NCI-H510A (cell line): Measurements from ENCODE around the gene PPP1R15B.

Experiments used
- DNase-seq: peaks from one replicate; lab custom pipeline; 2025; lab: John Stamatoyannopoulos, UW

Gene PPP1R15B

DNA sequence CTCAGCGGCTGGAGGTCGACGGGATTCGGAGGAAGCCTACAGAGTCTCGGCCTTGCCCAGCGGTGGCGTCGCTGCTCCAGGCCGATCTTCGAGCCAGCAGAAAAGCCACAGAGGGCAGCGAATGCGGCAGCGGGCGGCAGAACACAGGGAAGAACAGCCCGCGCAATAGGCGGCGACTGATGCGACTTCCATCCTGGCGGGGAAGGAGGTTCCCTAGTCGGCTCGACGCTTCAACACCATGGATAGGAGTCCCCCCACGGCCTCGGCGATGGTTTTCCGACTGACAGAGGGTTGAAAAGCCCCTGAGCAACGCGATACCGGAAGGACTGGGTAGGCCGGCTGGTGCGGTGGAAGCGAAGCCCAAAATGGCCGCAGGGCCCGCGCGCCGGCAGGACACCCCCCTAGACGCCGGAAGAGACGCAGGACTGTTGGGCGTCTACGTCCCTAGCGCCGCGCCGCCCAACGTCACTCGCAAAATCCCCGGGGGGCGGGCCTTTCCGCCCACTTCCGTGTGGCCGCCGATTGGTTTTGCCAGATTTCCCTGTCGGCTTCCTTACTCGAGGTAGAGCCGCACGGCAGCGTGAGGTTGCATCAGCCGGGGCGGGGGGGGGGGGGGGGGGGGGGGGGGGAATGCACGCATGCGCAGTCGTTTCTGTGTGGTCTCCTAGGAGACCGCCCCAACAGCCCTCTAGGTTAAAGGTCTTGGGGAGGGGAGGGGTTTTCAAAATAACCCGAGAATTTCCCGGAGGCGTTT lies at the start of gene PPP1R15B:
PPP1R15B (minus strand) TSS at position 367 of the 754 bp plus-strand sequence. CDS start 406 bp downstream, outside the sequence.
- peak; percentile 97 for DNase-seq

DNA sequence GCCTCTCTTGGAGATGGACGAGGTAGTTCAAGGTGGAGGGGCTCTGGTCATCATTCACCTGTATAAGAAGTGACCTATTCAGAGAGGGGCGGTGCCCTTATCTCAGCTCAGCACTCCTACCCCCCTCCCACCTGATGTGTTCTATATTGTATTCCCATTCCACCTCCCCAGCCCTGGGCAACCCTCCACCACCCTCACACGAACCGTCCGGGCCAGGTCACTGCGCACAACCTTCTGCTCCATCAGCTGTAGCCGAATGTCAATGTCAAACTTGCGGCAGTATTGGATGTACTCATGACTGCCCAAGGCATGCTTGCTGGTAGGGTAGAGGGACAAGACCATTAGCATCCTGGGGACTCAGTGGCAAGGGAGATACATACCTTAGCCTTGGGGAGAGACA lies 48.7 kb upstream of the PPP1R15B start:
- no peak for DNase-seq

DNA sequence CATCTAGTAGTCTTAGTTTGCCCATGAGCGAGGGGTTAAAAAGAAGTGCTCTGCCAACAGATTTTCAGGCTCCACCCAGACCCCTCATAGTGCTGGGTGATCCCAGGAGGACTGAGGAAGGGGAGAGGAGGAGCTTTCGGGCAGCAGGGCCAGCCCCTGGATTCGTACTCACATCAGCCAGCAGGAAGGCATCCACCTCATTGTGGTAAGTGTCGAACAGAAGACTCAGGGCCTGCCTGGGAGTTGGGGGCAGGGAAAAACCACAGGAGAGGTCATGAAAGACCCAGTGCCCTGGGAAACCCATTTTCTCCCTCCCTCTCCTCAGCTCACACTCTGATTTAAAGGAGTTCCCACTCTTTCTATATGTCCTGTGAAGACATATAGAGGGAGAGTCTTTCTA lies 48.1 kb upstream of the PPP1R15B start:
- DNase-seq: no peak

DNA sequence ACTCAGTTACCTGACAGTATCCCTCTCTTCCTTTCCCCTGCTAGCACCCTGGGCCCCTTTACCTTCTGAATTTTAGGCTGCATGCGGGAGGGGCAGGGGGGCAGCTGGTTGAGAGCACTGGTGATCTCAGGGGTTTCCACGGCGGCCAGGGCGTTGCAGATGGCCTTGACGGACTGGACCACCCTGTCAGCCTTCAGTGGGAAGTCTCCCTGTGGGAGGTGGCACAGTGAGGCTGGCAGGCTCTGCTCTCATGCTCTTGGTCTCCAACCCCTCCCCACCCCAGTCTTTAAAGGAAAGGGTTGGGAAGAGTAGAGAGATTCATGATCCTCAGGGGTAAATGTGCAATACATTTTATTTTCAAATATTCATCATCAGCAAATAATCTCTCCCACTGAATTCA lies 46.0 kb upstream of the PPP1R15B start:
- DNase-seq: no peak

DNA sequence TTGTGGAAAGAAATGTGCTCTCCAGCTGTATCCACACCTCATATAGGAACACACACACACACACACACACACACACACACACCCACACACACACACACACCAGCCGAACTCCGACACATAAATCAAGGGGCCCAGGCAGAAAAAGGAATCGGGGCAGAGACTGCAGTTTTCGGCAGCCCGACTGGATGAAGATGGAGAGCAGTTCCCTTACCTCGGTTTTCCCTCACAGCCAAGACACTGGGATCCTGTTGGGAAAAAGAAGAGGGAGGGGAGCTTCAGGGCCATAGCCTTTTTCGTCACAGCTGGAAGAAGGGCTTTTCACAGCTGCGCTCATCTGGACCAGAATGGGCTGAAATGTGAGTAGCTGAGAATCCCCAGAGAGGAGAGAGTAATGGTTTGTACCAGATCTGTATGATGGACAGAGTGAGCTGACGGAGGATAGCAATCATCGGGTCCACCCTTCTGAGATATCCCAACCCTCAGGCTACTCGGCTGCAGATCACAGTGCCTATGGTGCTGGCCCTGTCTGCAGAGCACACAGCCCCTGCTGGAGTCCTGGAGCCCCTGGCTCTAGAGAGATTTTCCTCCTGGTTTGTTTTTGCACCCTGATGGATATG lies 45.3 kb upstream of the PPP1R15B start:
- DNase-seq: no peak

DNA sequence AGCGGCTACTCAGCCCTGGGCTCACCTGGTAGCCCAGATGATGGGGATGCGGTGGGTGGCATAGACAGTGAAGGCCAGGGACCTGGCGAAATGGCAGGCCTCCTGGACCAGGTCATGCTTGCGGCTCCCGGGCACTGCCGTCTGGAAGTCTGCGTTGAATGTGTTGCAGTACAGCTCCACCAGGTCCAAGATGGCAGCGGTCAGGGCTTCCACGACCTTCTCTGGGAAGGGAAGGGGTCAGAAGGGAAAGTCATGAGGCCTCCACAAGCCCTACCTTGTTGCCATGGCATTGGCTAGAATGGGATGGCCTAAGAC lies 44.2 kb upstream of the PPP1R15B start:
- DNase-seq: no peak

DNA sequence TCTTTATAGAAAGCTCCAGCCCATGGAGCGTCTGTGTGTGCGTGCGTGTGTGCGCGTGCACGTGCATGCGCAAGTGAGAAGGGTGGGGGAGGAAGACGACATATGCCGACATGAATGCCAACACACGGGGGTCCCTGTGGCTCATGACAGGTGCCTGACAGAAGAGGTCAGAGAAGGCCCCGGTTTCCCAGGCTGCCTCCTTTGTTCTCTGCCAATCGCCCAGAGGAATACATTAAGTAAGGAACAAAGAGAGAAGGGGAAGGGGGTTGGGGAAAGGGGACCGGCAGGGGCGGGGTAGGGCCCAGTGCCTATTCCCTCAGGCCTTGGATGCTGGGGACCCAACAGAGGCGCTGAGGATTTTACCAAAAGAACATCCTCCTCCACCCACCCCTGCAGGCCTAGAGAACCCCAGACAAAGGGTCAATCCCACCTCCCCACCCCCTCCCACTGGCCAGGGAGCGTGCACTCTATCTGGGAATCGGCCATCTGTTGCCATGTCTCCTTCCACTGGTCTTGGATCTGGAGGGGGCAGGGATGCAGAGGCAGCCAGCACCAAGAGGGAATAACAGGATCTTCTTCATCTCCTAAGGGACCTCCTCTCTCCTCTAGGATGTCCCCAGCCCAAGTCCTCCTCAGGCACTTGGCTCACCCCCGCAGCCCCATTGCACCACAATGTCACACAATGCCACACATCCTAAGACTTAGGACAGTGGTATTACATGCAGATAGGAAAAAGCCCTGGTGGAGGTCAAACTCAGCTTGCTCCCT lies 43.6 kb upstream of the PPP1R15B start:
- DNase-seq: no peak

DNA sequence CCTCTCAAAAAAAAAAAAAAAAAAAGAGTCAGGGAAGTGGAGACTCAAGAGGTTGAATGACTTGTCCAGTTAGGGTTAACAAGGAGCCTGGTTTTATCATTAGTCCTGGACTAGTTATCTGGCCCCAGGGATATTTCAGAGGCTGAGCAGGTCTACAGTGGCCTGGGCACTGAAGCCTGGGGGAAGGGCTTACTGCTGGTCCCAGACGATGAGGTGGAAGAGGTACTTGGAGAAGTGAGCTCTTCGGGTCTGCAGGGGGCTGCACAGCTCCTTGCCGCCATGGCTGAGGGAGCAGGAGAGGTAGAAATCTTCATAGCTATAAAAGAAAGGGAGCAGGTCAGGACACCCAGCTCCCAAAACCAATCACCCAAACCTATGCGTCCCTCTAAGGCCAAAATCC lies 42.9 kb upstream of the PPP1R15B start:
- no peak for DNase-seq

DNA sequence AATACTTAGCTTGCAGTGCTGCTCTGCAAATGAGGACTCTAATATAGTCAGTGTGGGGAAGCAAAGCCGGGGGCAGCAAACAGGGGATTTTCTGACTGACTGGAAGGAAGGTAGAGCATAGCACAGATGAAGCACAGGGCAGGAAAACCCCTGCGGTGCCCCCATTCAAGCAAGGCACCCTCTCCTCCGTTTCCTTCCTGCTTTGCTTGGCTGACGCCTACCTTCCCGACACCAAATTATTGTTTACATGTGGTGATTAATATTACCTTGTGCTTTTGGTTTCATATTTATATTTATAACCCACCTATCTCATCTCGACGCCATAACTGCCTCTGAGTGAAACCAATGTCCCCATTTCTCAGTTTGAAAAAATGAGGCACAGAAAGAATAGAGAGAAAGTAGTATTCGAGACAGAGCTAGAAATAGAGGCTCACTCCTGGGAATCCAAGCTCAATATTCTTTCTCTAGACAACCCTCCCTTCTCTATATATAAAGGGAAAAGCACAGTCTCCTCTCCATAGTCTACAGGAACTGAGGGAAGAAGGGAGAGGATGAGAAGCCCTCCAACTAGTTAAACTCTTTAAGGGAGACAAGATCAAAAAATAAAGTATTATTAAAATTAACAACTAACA lies 41.6 kb upstream of the PPP1R15B start:
- DNase-seq: no peak

DNA sequence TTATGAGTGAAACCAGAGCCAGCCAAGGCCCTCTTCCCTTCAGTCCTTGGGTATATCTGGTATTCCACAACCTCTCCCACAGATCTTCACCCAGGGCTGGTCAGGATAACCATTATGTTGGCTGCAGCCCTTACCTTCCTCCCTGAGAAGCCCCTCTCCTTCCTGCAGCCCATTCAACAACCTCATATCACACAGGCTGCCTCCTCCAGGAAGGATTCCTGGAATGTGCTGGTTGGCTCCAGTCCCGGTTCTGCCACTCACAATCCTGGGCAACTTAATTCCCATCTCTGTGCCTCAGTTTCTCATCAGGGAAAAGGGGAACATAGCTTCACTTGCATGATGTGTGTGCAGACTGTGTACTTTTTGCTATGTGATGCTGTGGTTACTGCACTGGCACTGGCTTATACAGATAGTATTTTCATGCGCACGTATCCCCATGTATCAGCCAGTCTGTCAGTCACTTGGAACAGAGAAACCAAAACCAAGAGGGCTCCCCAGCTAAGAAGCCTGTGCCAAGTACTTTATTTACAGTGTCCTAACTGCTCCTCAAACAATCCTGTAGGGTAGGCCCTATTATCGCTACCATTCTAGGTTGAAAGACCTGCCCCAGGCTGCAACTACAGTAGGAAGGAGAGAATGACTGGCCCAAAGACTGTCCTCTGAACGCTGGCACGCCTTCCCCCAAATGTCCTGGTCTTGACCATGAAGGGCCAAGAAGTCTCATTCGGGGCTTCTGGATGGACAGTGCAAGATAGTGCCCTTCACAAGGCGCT lies 39.9 kb upstream of the PPP1R15B start:
- no peak for DNase-seq

DNA sequence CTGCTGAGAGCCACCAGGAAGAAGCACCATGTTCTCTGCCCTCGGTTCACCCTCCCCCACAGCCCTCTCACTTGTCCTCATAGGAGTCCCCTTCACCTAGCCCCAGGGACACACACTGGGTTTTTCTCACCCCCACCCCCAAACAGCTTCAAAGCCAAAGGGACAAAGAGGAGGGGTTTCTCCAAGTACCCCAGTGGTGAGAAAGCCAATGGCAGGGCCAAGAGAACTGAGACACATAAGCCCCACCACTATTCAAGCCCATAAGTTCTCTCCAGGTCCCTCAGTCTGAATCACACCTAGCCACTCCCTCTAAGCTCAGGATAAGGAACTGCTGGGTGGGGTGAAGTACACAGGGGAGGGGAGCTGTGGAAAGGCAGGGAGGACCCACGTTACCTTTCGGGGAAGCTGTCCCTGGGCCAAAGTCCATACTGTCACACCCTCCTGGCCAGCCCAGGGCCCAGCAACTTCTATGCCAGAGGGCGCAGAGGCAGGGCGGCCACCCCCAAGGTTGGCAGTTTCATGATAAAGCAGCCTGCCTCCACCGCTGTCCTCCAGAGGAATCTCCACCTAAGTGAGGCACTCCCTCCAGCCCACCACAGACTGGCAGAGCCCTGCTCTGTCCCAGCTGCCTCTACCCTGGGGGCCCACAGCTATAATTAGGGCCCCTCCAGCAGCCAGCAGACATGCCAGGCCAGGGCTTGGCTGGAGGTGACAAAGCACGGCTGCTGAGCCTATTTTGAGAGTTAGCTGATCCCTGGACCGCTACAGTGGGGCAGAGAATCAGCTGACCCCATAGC lies 39.0 kb upstream of the PPP1R15B start:
- DNase-seq: no peak

DNA sequence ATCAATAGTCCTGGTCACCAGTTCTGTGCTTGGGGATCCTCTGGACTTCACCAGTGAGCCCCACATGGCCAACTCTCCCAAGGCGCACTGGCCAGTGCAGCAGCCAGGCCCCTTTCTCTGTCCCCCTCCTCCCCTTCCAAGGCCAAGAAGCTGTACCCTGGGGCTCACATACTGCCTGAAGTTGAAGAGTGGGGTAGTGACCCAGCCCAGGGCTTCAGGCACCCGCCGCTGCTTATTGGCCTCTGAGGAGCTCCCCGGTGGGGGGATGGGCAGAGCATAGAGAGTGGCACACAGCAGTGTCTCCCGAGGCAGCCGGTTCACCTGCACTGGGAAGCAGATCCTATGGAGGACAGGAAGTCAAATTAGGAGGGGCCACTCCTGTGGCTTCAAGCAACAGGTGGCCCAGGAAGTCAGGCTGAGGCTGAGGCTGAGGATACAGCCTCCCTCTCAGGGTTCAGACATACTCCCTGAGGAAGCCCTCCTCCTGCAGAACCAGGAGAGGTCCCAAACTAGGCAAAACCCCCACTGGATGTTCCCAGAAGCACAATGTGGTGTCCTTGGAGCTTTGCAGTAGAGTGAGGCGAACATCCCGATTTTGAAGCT lies 38.2 kb upstream of the PPP1R15B start:
- DNase-seq: peak; percentile 2

DNA sequence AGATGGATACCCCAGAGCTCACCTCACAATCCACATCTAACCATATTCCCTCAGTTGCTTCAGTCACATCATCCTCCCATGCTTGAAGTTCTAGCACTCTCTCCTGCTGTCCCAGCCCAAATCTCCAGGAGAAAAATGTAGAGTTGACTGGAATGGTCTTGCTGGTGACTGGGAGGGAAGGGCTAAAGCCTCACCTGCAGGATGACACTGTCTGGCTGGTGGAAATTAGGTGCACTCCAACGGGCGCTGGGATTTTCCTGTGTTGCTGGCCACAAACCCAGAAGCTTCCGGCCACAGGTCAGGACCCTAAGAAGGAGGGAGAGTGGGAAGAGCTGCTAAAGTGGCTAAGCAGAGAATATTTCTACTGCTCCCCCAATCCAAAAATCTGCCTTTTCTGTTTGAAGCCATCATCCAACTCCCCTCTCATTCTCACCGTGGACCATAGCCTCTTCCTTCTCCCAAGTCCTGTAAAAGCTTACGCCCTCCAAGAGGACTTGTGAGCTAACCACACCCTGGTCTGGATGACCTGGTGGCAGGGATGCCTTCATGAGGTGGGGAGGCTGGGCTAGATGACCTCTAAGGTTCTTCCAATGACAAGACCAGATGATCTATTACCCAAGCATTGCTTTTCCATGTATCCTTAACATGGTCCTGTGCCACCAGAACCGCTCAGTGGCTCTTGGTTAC lies 37.5 kb upstream of the PPP1R15B start:
- no peak for DNase-seq

DNA sequence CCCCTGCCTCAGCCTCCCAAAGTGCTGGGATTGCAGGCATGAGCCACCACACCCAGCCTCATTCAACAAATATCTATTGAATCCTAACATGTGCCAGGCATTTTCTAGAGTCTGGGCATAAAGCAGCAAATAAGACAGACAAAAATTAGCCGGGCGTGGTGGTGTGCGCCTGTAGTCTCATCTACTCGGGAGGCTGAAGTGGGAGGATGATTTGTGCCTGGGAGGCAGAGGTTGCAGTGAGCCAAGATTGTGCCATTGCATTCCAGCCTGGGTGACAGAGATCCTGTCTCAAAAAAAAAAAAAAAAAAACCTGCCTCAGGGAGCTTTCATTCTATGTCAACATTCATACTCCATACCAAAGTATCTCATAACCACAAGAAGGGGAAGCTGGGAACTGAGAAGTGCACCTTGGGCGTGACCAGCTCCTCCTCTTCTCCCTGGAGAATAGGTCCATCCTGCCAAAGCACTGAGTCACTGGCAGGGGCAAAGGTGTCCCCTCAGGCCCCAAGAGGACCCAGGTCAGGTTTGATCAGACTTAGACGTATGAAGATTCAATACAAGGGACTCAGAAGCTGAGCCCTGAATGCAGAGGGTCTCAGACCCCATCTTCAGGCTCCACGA lies 36.8 kb upstream of the PPP1R15B start:
- no peak for DNase-seq

DNA sequence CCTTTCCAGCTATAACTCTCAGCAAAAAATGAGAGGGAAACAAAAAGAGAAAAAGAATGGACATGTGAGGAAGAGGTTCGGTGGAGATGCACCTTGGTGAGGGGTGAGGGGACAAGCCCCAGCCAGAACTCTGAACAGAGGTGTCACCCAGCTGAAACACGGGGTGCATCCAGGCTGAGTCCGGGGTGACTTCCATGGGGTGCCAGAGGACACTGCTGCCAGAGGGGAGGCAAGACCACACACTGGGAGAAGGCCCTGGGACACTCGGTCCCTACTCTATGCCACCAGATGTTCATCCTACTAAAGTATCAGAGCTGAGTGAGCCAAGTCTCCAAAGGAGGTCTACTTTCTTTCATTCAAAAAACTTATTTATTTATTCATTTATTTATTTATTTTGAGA lies 36.1 kb upstream of the PPP1R15B start:
- DNase-seq: no peak

DNA sequence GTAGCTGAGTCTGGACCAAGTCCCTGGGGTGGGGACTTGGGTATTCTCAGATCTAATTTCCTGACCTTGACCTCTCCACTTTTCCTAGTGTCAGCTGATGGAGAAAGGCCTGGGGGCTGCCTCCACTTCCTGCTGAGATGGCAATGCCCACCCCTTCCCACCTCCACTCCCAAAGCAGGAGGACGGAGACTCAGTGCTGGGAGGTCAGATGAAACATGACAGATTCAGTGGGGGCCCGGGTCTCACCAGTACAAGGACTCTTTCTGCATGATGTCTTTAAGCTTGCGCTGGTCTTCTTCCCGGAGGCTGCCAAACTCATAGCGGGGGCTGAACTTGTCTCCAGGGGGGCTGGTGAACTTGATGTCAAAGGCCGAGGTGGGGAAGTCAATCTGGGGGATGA lies 35.6 kb upstream of the PPP1R15B start:
- no peak for DNase-seq

DNA sequence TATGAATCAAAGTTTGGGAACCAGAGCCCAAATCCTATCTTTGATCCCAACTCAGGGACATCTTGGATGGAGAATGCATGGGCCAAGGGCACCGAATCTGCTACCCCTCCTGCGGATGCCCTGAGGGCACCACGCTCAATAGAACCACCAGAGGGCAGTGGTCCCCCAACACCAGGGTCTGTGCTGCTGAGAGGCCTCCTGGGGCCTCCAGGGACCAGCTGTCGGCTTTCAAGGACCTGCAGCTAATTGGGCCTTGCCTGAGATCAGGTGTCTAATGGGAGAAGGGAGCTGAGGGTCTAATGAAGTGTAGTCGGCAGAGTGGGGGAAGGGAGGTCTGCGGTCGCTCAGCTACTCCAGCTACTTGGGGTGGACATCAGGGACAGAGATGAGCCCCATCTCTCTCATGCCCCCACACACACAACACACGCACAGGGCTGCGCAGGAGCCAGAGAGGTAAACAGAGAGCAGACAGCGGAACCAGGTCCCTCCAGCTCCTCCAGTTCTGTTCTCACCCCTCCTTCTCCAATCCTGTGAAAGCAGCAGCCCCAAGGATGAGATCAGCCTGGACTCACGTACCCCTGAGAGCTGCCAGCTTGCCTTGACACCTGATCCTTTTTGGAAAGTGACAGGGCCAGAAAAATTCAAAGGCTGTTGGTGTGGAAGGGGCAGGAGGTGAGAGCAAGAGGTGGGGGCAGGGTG lies 34.9 kb upstream of the PPP1R15B start:
- peak; percentile 86 for DNase-seq

DNA sequence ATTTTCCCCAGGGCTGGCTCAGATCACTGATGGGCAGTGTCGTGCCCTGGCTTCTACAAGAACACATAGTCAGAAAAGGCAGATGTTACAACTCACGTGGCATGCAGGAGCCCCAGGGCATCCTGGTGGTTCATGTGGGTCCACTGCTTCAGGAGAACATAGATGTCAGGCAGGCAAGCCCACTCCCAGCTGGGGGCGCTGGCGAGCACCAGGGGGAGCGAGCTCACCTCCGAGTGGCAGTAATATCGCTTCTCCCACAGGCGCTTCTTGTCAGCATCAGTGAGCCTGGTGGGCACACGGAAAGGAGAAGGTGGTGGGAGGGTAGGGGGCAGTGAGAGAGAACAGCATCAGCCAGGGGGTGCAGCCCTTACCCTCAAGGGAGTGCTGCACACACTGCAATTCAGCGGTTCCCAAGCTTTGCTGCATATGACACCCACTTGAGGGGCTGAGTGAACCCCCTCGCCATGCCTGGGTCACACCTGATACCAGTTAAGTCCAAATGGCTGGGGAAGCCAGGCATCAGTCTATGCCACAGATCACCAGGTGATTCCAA lies 34.3 kb upstream of the PPP1R15B start:
- peak; percentile 12 for DNase-seq
